ENCODE results near the gene HOXC5. TPM values are rescaled to one million over a fixed set of nuclear protein-coding genes. Genes with fewer than 3 reads are reported as not detected.

HOXC5 gene
- total RNA-seq, 1 donor from 2014 or later, result 0.50 TPM

DNA sequence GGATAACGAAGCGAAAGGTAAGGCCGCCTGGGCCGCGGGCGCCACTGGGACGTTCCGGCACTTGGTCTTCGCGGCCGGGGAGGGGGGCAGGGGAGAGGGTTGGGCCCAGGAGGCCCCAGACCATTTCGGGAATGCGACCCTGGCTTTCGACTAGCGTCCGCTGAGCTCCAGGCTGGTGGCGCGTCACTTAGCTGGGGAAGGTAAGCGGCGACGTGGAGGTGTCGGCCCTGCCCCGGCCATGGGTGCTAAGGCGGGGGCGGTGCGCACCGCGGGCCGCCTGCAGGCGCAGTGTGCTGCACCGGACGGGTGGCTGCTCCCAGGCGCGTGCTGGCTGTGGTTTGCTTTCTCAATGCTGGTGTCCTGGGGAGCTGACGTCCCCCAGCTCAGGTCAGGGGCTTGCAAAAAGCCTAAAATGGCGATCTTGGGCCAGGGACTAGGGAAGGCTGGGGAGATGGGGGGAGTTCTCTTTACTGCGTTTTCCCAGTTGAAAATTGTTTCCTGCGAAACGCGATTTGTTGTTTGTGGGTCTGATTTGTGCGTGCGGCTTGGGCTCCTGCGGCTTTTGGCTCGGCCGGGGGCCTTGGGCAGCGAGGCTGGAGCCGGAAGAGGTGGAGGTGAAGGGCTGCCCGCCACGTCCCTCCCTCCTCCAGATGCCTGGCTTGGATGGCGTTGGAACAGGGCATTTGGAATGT is 46.7 kb upstream of the HOXC5 start:
- no peak for DNase-seq (ENCODE audit: low read depth)
- peaks cover 44% of the 10 kb centered on the region for H3K27me3 ChIP-seq (ENCODE audit: control insufficient read depth, insufficient read depth, low read length)
- H3K36me3 ChIP-seq (ENCODE audit: control insufficient read depth, insufficient read depth, low read length), result no peaks in the 10 kb centered on the region
- TF ChIP-seq CTCF (IDR thresholded peaks at IDR 0.05; ENCODE audit: insufficient read depth, low read length, poor library complexity, severe bottlenecking), result no peak
- H3K4me3 ChIP-seq (ENCODE audit: low read depth, low read length), result peak overlapping the region; percentile 60

DNA sequence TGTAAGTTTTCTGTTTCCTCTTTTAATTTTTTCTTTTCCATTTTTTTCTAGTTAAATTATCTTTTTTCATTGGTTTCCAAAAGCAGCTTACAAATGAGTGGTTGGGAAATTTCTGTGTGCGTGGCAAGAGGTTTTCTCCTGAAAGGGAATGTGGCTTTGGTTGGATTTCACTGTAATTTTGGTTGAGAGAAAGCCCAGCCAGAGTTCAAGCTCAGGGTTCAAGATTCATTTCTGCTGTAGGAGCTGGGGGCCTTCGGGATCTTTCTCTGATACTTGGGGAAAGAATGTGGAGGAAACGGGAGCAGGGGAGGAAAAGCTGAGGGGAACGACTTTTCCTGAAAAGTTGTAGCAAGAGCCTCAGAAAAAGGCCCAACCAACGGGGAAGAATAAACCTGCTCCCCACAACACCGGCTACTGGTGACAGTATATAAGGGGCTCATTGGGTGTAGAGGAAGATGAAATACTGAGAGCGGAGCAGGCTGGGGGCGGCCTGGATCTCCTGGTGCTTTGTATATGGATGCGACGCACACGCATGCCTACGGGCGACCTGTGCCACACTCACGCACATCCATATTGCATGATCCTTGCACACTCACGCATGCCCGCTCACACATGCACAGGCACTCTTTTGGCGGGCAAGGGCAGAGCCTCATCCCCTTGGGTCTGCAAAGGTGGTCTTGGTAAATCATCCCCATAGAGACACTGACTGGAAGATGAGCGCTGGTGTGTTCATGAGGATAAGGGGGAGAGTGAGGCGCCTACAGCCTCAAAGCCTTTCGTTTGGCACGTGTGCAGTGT is 46.0 kb upstream of the HOXC5 start:
- Histone ChIP-seq H3K4me3 (ENCODE audit: low read depth, low read length) (peak overlapping the region; percentile 60), H3K36me3 (ENCODE audit: control insufficient read depth, insufficient read depth, low read length) (no peaks in the 10 kb centered on the region), H3K27me3 (ENCODE audit: control insufficient read depth, insufficient read depth, low read length) (peaks cover 46% of the 10 kb centered on the region)
- TF ChIP-seq CTCF (IDR thresholded peaks at IDR 0.05; ENCODE audit: insufficient read depth, low read length, poor library complexity, severe bottlenecking), result no peak
- no peak for DNase-seq (ENCODE audit: low read depth)

DNA sequence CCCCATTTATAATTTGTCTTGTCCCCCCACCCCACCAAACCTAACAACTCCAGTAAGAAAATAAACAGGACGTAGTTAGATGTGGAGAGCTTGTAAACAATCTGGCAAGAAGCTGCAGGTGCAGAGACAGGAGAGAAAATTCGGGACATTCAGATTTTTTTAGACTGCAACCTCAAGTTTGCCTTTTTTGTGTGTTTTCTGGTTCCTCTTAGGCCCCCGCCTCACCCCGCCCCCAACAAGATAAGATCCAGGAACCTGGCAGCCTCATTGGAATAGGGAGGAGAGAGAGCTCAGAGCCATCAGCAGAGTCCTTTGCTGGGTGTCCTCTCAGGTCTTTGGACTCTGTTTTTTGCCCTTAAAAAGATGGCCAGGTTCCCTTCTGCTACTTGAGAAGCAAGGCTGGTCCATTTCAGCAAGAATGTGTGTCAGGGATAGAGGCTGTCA is 45.0 kb upstream of the HOXC5 start:
- no peaks in the 10 kb centered on the region for H3K36me3 ChIP-seq (ENCODE audit: control insufficient read depth, insufficient read depth, low read length)
- no peak overlapping the region for H3K4me3 ChIP-seq (ENCODE audit: low read depth, low read length)
- DNase-seq (ENCODE audit: low read depth), result no peak
- H3K27me3 ChIP-seq (ENCODE audit: control insufficient read depth, insufficient read depth, low read length), result peaks cover 44% of the 10 kb centered on the region
- no peak for TF ChIP-seq CTCF (IDR thresholded peaks at IDR 0.05; ENCODE audit: insufficient read depth, low read length, poor library complexity, severe bottlenecking)

GRCh38 chr12:53988541-53989226 is 44.2 kb upstream of the HOXC5 start:
- no peak for TF ChIP-seq CTCF (IDR thresholded peaks at IDR 0.05; ENCODE audit: insufficient read depth, low read length, poor library complexity, severe bottlenecking)
- DNase-seq (ENCODE audit: low read depth), result no peak
- H3K27me3 ChIP-seq (ENCODE audit: control insufficient read depth, insufficient read depth, low read length), result peaks cover 42% of the 10 kb centered on the region
- H3K4me3 ChIP-seq (ENCODE audit: low read depth, low read length), result no peak overlapping the region
- no peaks in the 10 kb centered on the region for H3K36me3 ChIP-seq (ENCODE audit: control insufficient read depth, insufficient read depth, low read length)

- Histone ChIP-seq H3K4me3 (ENCODE audit: low read depth, low read length) (no peak overlapping the region), H3K27me3 (ENCODE audit: control insufficient read depth, insufficient read depth, low read length) (peaks cover 43% of the 10 kb centered on the region), H3K36me3 (ENCODE audit: control insufficient read depth, insufficient read depth, low read length) (no peaks in the 10 kb centered on the region)
- TF ChIP-seq CTCF (IDR thresholded peaks at IDR 0.05; ENCODE audit: insufficient read depth, low read length, poor library complexity, severe bottlenecking), result peak; percentile 58
- DNase-seq (ENCODE audit: low read depth), result no peak
Observed at GRCh38 chr12:53989227-53990113, 43.4 kb upstream of the HOXC5 start.
